Thyroid gland (tissue), 4 donors: Measurements from ENCODE around the gene CCDC78. TPM values are rescaled to one million over a fixed set of nuclear protein-coding genes. Genes with fewer than 3 reads are reported as not detected.

ENCODE experiments used
- DNase-seq, 2 donors: peaks; one replicate each; pipeline ENCODE4 v3.0.0-alpha.2; 2019
- H3K27ac ChIP-seq, 3 donors: fragments of 200-600 bp; sonication (generic); 1 replicate in 2 of 3; 2 replicates in 1 of 3; pipeline ENCODE4 v1.5.1; 2016 to 2019; ENCODE audit warnings: mild to moderate bottlenecking in 1 of 3, moderate library complexity in 1 of 3
- H3K27me3 ChIP-seq: fragments of 200-600 bp; sonication (generic); one replicate; pipeline ENCODE4 v1.5.1; 2019
- H3K36me3 ChIP-seq, 2 donors: fragments of 200-600 bp; sonication (generic); one replicate each; pipeline ENCODE4 v1.5.1; 2016 to 2019
- H3K4me1 ChIP-seq, 2 donors: fragments of 200-600 bp; sonication (generic); one replicate each; pipeline ENCODE4 v1.5.1; 2017 to 2019
- H3K4me3 ChIP-seq, 3 donors: fragments of 200-600 bp; sonication (generic); replicated peaks in 1 of 3; 1 replicate in 2 of 3; 2 replicates in 1 of 3; pipeline ENCODE4 v1.5.1; 2016; ENCODE audit warnings: mild to moderate bottlenecking in 1 of 3
- H3K9me3 ChIP-seq: fragments of 200-600 bp; sonication (generic); one replicate; pipeline ENCODE4 v1.5.1; 2017
- CTCF ChIP-seq, 6 experiments: fragments of 200-600 bp in 3 of 6; fragments of 450-650 bp in 3 of 6; sonication (generic) in 3 of 6; IDR thresholded peaks; one replicate each; pipeline ENCODE4 v1.5.1; 2016 to 2019; ENCODE audit warnings: antibody characterized with exemption in 6 of 6, mild to moderate bottlenecking in 2 of 6, inconsistent platforms in 1 of 6, moderate library complexity in 1 of 6
- POLR2A ChIP-seq, 2 donors: fragments of 450-650 bp; IDR thresholded peaks; one replicate each; pipeline ENCODE4 v1.6.1; 2017; ENCODE audit warnings: antibody characterized with exemption in 2 of 2, mild to moderate bottlenecking in 2 of 2, moderate library complexity in 1 of 2
- WGBS, 2 donors: methylation state at CpG; one replicate each; pipeline ENCODE4 v1.1.5; 2017; 5-methylcytosine and 5-hydroxymethylcytosine counted together
- intact Hi-C: fragments of 100-400 bp; cut with DNase I; formaldehyde crosslinking; loops from one replicate; pipeline ENCODE4 v1.15.1; 2023
- microRNA counts, 2 donors: library from miRNA; unstranded; fragments of <30 nt; microRNA quantifications; one replicate each; lab custom pipeline; 2016 to 2017
- microRNA-seq: library from miRNA; unstranded; fragments of <30 nt; microRNA quantifications from one replicate; pipeline ENCODE4, GENCODE V29; 2016
- small RNA-seq: library from RNA; depleted of rRNA; stranded (forward); fragments of <200 nt; gene quantifications from one replicate; pipeline ENCODE3, GENCODE V24; 2016
- total RNA-seq, 4 donors: library from RNA; depleted of rRNA; stranded (reverse); fragments of >200 nt; gene quantifications; one replicate each; pipeline ENCODE4 v1.2.3, GENCODE V29; 2016

CCDC78 gene
- total RNA-seq, 4 donors from 2014 or later = 0.27 TPM; not detected in 3

GRCh38 chr16:672851-673250 is 53.4 kb downstream of the CCDC78 start:
- 96 to 97% methylated on average over 20 of the region's 21 CpGs for WGBS, 2 donors
- DNase-seq = no peak
- peaks cover 12 to 21% of the 10 kb centered on the region in 2 donors for H3K4me1 ChIP-seq
- no peaks in the 10 kb centered on the region for H3K9me3 ChIP-seq
- intact Hi-C loops = no loop called here
- H3K4me3 ChIP-seq = no peak overlapping the region
- H3K27ac ChIP-seq = no peak overlapping the region
- no peaks in the 10 kb centered on the region for H3K27me3 ChIP-seq
- TF ChIP-seq CTCF (IDR thresholded peaks at IDR 0.05) (no peak), POLR2A (IDR thresholded peaks at IDR 0.05) (no peak)
- H3K36me3 ChIP-seq = peaks cover 33 to 44% of the 10 kb centered on the region in 2 donors

MicroRNAs encoded within 50 kb of the gene (microRNA counts, 767-probe panel; counts per million panel counts)
- microRNA hsa-miR-662 (lab: Ali Mortazavi, UCI) = 0 counts per million in 2 donors

Small RNAs within 50 kb of the gene (microRNA-seq; reads per million reads assigned to microRNA genes)
- not detected for gene MIR662

Small RNAs within 50 kb of the gene (small RNA-seq; reads per million reads assigned to genes)
- not detected for gene MIR662

Other genes with a start within 250 kb of the CCDC78 start
- 10 to 100 TPM; 19.6 to 42.6 (median 29.0) TPM for gene CAPN15, start 198.7 kb downstream of the CCDC78 start, total RNA-seq
- not detected for gene PRR35, start 166.0 kb downstream of the CCDC78 start, total RNA-seq
- gene NHLRC4, start 159.4 kb downstream of the CCDC78 start, total RNA-seq = under 1 TPM in 3 of 4 donors, not detected in 1; 0.63 to 0.81 (median 0.67) TPM
- 100 to 1,000 TPM in 3 of 4 donors, 10 to 100 TPM in 1; 69.6 to 125 (median 108) TPM for gene PIGQ, start 156.5 kb downstream of the CCDC78 start, total RNA-seq
- 10 to 100 TPM; 17.7 to 24.4 (median 18.4) TPM for gene RAB40C, start 136.4 kb downstream of the CCDC78 start, total RNA-seq
- gene WFIKKN1, start 95.5 kb downstream of the CCDC78 start, total RNA-seq = 1 to 10 TPM in 1 of 4 donors, under 1 TPM in 3; 0.13 to 1.8 (median 0.77) TPM
- gene METTL26, start 90.1 kb downstream of the CCDC78 start, total RNA-seq = 100 to 1,000 TPM in 2 of 4 donors, 10 to 100 TPM in 2; 54.2 to 180 (median 115) TPM
- gene MCRIP2, start 84.6 kb downstream of the CCDC78 start, total RNA-seq = 100 to 1,000 TPM in 1 of 4 donors, 10 to 100 TPM in 3; 61.3 to 124 (median 69.1) TPM
- gene WDR90, start 77.1 kb downstream of the CCDC78 start, total RNA-seq = 10 to 100 TPM; 23.6 to 56.0 (median 34.3) TPM
- gene RHOT2, start 58.3 kb downstream of the CCDC78 start, total RNA-seq = 10 to 100 TPM; 49.7 to 81.8 (median 57.6) TPM
- gene RHBDL1, start 50.8 kb downstream of the CCDC78 start, total RNA-seq = under 1 TPM in 3 of 4 donors, not detected in 1; 0.27 to 0.63 (median 0.56) TPM
- gene STUB1, start 46.0 kb downstream of the CCDC78 start, total RNA-seq = 100 to 1,000 TPM; 134 to 206 (median 162) TPM
- 100 to 1,000 TPM in 3 of 4 donors, 10 to 100 TPM in 1; 72.8 to 156 (median 124) TPM for gene JMJD8, start 42.1 kb downstream of the CCDC78 start, total RNA-seq
- gene WDR24, start 36.0 kb downstream of the CCDC78 start, total RNA-seq = 10 to 100 TPM; 13.3 to 20.1 (median 17.6) TPM
- 1 to 10 TPM; 5.8 to 7.5 (median 6.9) TPM for gene FBXL16, start 20.6 kb downstream of the CCDC78 start, total RNA-seq
- gene METRN, start 11.3 kb downstream of the CCDC78 start, total RNA-seq = 100 to 1,000 TPM in 1 of 4 donors, 10 to 100 TPM in 3; 51.0 to 109 (median 57.0) TPM
- gene ANTKMT, start 5.3 kb downstream of the CCDC78 start, total RNA-seq = 100 to 1,000 TPM in 1 of 4 donors, 10 to 100 TPM in 3; 56.4 to 109 (median 63.8) TPM
- gene HAGHL, start 663 bp upstream of the CCDC78 start, total RNA-seq = 1 to 10 TPM in 3 of 4 donors, not detected in 1; 3.8 to 8.7 (median 5.1) TPM
- 10 to 100 TPM; 38.7 to 53.8 (median 44.6) TPM for gene CIAO3, start 14.6 kb upstream of the CCDC78 start, total RNA-seq
- gene MSLN, start 34.3 kb upstream of the CCDC78 start, total RNA-seq = not detected
- 10 to 100 TPM; 14.1 to 27.9 (median 20.8) TPM for gene RPUSD1, start 61.9 kb upstream of the CCDC78 start, total RNA-seq
- 10 to 100 TPM; 10.1 to 14.6 (median 11.7) TPM for gene CHTF18, start 62.2 kb upstream of the CCDC78 start, total RNA-seq
- not detected for gene GNG13, start 74.3 kb upstream of the CCDC78 start, total RNA-seq
- 10 to 100 TPM; 23.2 to 97.8 (median 89.1) TPM for gene LMF1, start 244.5 kb upstream of the CCDC78 start, total RNA-seq